HCT116 (cell line): Measurements from ENCODE around the gene CRIP3.

Source experiments
- EZH2 ChIP-seq: fragments of 200-600 bp; sonication (generic); IDR thresholded peaks from 2 replicates; pipeline ENCODE4 v1.6.1; 2017; ENCODE audit warnings: antibody characterized with exemption, mixed run types
- EZH2phosphoT487 ChIP-seq: fragments of 200-600 bp; IDR thresholded peaks from 2 replicates; pipeline ENCODE4 v1.6.1; 2018; ENCODE audit warnings: antibody characterized with exemption, borderline replicate concordance
- POLR2A ChIP-seq: IDR thresholded peaks from 2 replicates; pipeline ENCODE4 v1.7.0; 2011; ENCODE audit warnings: borderline replicate concordance; ENCODE audit not compliant: insufficient read depth, insufficient read length; ENCODE audit errors: extremely low read depth
- POLR2AphosphoS5 ChIP-seq: IDR thresholded peaks from 2 replicates; pipeline ENCODE4 v1.6.1; 2011; ENCODE audit warnings: mild to moderate bottlenecking, low read depth, low read length, moderate library complexity
- RAD21 ChIP-seq: IDR thresholded peaks from 2 replicates; pipeline ENCODE4 v1.6.1; 2012; ENCODE audit warnings: low read depth, mild to moderate bottlenecking
- SIN3A ChIP-seq: IDR thresholded peaks from 2 replicates; pipeline ENCODE4 v1.6.1; 2012; ENCODE audit warnings: low read depth
- SP1 ChIP-seq: IDR thresholded peaks from 2 replicates; pipeline ENCODE4 v1.6.1; 2012; ENCODE audit warnings: low read depth
- SRF ChIP-seq: IDR thresholded peaks from 2 replicates; pipeline ENCODE4 v1.6.1; 2012; ENCODE audit warnings: low read depth
- YY1 ChIP-seq: IDR thresholded peaks from 2 replicates; pipeline ENCODE4 v1.6.1; 2011; ENCODE audit warnings: low read length, low read depth, moderate library complexity, mild to moderate bottlenecking; ENCODE audit not compliant: insufficient replicate concordance; ENCODE audit errors: extremely low read depth
- TF ChIP-seq, protein P1 (sequence below): IDR thresholded peaks from 2 replicates; pipeline ENCODE4 v1.6.1; 2011; ENCODE audit warnings: mild to moderate bottlenecking, low read length, moderate library complexity; ENCODE audit not compliant: insufficient replicate concordance; ENCODE audit errors: extremely low read depth
- TF ChIP-seq, protein P2 (sequence below), 3 experiments: fragments of 200-600 bp in 1 of 3; sonication (generic) in 1 of 3; IDR thresholded peaks in 2 of 3; conservative IDR thresholded peaks in 1 of 3; 2 replicates each; pipeline ENCODE4 v1.5.1; 2012 to 2017; ENCODE audit warnings: low read depth in 2 of 3, low read length in 2 of 3, antibody characterized with exemption in 1 of 3, borderline replicate concordance in 1 of 3, control low read depth in 1 of 3, mild to moderate bottlenecking in 1 of 3, mixed read lengths in 1 of 3, mixed run types in 1 of 3, moderate library complexity in 1 of 3; ENCODE audit not compliant: insufficient read depth in 1 of 3
- TF ChIP-seq, protein P3 (sequence below): IDR thresholded peaks from 2 replicates; pipeline ENCODE4 v1.6.1; 2012

GRCh38 chr6:43284991-43285781 lies 23.4 kb downstream of the CRIP3 start:
- TF ChIP-seq, protein P1, sequence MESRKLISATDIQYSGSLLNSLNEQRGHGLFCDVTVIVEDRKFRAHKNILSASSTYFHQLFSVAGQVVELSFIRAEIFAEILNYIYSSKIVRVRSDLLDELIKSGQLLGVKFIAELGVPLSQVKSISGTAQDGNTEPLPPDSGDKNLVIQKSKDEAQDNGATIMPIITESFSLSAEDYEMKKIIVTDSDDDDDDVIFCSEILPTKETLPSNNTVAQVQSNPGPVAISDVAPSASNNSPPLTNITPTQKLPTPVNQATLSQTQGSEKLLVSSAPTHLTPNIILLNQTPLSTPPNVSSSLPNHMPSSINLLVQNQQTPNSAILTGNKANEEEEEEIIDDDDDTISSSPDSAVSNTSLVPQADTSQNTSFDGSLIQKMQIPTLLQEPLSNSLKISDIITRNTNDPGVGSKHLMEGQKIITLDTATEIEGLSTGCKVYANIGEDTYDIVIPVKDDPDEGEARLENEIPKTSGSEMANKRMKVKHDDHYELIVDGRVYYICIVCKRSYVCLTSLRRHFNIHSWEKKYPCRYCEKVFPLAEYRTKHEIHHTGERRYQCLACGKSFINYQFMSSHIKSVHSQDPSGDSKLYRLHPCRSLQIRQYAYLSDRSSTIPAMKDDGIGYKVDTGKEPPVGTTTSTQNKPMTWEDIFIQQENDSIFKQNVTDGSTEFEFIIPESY: no peak
- TF ChIP-seq POLR2A (no peak), SP1 (no peak), EZH2phosphoT487 (no peak), YY1 (no peak), EZH2 (no peak), SIN3A (no peak), POLR2AphosphoS5 (no peak), RAD21 (no peak), SRF (no peak)
- TF ChIP-seq, protein P2, sequence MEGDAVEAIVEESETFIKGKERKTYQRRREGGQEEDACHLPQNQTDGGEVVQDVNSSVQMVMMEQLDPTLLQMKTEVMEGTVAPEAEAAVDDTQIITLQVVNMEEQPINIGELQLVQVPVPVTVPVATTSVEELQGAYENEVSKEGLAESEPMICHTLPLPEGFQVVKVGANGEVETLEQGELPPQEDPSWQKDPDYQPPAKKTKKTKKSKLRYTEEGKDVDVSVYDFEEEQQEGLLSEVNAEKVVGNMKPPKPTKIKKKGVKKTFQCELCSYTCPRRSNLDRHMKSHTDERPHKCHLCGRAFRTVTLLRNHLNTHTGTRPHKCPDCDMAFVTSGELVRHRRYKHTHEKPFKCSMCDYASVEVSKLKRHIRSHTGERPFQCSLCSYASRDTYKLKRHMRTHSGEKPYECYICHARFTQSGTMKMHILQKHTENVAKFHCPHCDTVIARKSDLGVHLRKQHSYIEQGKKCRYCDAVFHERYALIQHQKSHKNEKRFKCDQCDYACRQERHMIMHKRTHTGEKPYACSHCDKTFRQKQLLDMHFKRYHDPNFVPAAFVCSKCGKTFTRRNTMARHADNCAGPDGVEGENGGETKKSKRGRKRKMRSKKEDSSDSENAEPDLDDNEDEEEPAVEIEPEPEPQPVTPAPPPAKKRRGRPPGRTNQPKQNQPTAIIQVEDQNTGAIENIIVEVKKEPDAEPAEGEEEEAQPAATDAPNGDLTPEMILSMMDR (IDR thresholded peaks at IDR 0.05 in 2 of 3, conservative IDR thresholded peaks at IDR 0.05 in 1 of 3; ENCODE audit: borderline replicate concordance in 1 of 3, insufficient read depth in 1 of 3, low read depth in 2 of 3, low read length in 2 of 3): no peak
- TF ChIP-seq, protein P3, sequence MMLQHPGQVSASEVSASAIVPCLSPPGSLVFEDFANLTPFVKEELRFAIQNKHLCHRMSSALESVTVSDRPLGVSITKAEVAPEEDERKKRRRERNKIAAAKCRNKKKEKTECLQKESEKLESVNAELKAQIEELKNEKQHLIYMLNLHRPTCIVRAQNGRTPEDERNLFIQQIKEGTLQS: no peak
